ENCODE data around the gene PRELID3B. TPM values are rescaled to one million over a fixed set of nuclear protein-coding genes. Genes with fewer than 3 reads are reported as not detected.

Gene PRELID3B
- total and polyA plus RNA-seq, 2 of the 13 experiments (the other 11 are each of a cell fraction or from before 2014, with no cell fraction given): 23.3 to 42.6 TPM

- Histone ChIP-seq H3K9ac (ENCODE audit: insufficient read depth, low read depth, low read length) (peak overlapping the region; percentile 72), H3K36me3 (replicated peaks in 1 of 2; ENCODE audit: control insufficient read depth in 1 of 2, insufficient read depth in 2 of 2, low read length in 2 of 2) (peaks cover 7 to 18% of the 10 kb centered on the region in 2 experiments; a peak in 4 of 5 replicates), H3K4me1 (ENCODE audit: insufficient read depth, low read length) (peaks cover 47% of the 10 kb centered on the region), H3K4me3 (replicated peaks in 1 of 3; ENCODE audit: insufficient read depth in 1 of 3, low read depth in 2 of 3, low read length in 3 of 3) (peak overlapping the region; percentile 54 to 97 (median 65)), H3K9me3 (ENCODE audit: low read length) (no peaks in the 10 kb centered on the region), H3K27ac (ENCODE audit: extremely low read length, insufficient read depth, low read length) (peak overlapping the region; percentile 63), H2AFZ (ENCODE audit: low read length) (peak overlapping the region; percentile 86), H3K27me3 (ENCODE audit: control insufficient read depth in 1 of 2, insufficient read depth in 2 of 2, low read length in 2 of 2) (no peaks in the 10 kb centered on the region; a peak in 1 of 5 replicates), H3K4me2 (ENCODE audit: low read depth, low read length) (peak overlapping the region; percentile 92), H3K79me2 (ENCODE audit: insufficient read depth, low read length) (peaks cover 44% of the 10 kb centered on the region), H4K20me1 (ENCODE audit: insufficient read depth, low read length) (peaks cover 10% of the 10 kb centered on the region; the same call in 1 of the 2 replicates)
- FAIRE-seq (no peak), ATAC-seq (peak; percentile 66), DNase-seq (ENCODE audit: low spot score) (peak; percentile 54)
- BruUV-seq (replicated peaks): TSS peak; percentile 99
- under 1% methylated on average over 13 of the region's 13 CpGs for WGBS (ENCODE audit: low lambda C conversion rate)
- ChIA-PET CTCF (ENCODE audit: low intra/inter-chr PET ratio, low total read pairs) (no interaction called here), POLR2A (interaction anchor here (0.8 to 3.7 kb wide), 28 partner anchors 8 to 644 kb away, joined by 3 to 68 read pairs (median 7); partner anchors contain the start of genes NELFCD, PRELID3B, TUBB1 and VAPB)
- in situ Hi-C loops (cut with HindIII; ENCODE audit: extremely low pct_ligation_motif_present, low pct_unique_long_range_greater_than_20kb) (no loop called here), intact Hi-C loops (cut with micrococcal nuclease; ENCODE audit: unreplicated experiment) (loop anchor here (1.0 to 5.0 kb wide), 4 partner anchors 16 to 140 kb away; partner anchors contain the start of gene NELFCD)
- TF ChIP-seq HNRNPL (IDR thresholded peaks at IDR 0.05; ENCODE audit: low read depth, low read length) (no peak), ATF3 (CRISPR knock-in tag; IDR thresholded peaks at IDR 0.05) (no peak), HMG20A (CRISPR knock-in tag; IDR thresholded peaks at IDR 0.05; ENCODE audit: borderline replicate concordance) (no peak), GFI1 (CRISPR knock-in tag; IDR thresholded peaks at IDR 0.05; ENCODE audit: borderline replicate concordance) (peak; percentile 76; the same call in 1 of the 2 replicates), ZFY (CRISPR knock-in tag; IDR thresholded peaks at IDR 0.05) (no peak), ZNF546 (CRISPR knock-in tag; conservative IDR thresholded peaks at IDR 0.05) (no peak), ZNF468 (CRISPR knock-in tag; IDR thresholded peaks at IDR 0.05) (no peak), TSC22D2 (CRISPR knock-in tag; IDR thresholded peaks at IDR 0.05; ENCODE audit: borderline replicate concordance) (no peak), ZNF225 (CRISPR knock-in tag; IDR thresholded peaks at IDR 0.05) (no peak), ZSCAN25 (CRISPR knock-in tag; IDR thresholded peaks at IDR 0.05) (no peak), ZNF138 (CRISPR knock-in tag; IDR thresholded peaks at IDR 0.05; ENCODE audit: low read depth) (no peak), ZNF17 (CRISPR knock-in tag; IDR thresholded peaks at IDR 0.05) (no peak), ZNF253 (CRISPR knock-in tag; IDR thresholded peaks at IDR 0.05; ENCODE audit: borderline replicate concordance) (no peak), ZBTB2 (CRISPR knock-in tag; IDR thresholded peaks at IDR 0.05; ENCODE audit: low read depth) (no peak), ZNF34 (CRISPR knock-in tag; IDR thresholded peaks at IDR 0.05; ENCODE audit: borderline replicate concordance) (no peak), ZBTB44 (CRISPR knock-in tag; IDR thresholded peaks at IDR 0.05) (no peak), U2AF2 (IDR thresholded peaks at IDR 0.05; ENCODE audit: low read depth, low read length) (no peak), PRDM10 (CRISPR knock-in tag; IDR thresholded peaks at IDR 0.05; ENCODE audit: low read depth) (no peak), RBFOX2 (IDR thresholded peaks at IDR 0.05; ENCODE audit: low read depth, low read length) (no peak)
Measured at GRCh38 chr20:59032713-59033059, 9.9 kb downstream of the PRELID3B start.

Measured in HepG2 (cell line).